ENCODE results near the gene COG5.
"Not testable (repeated sequence)": the region's sequence is repeated elsewhere in the genome, so short reads cannot be mapped to it uniquely, and the experiment has no call there.

COG5 gene

GRCh38 chr7:107277331-107277730 is 286.4 kb downstream of the COG5 start:
- DNase-seq (ENCODE audit: low read depth in 1 of 2, low spot score in 1 of 2), result no peak

- no peak for DNase-seq (ENCODE audit: low read depth in 1 of 2, low spot score in 1 of 2)
These were observed 287.4 kb downstream of the COG5 start for GRCh38 chr7:107276220-107276827.

- DNase-seq (ENCODE audit: low read depth in 1 of 2, low spot score in 1 of 2), result no peak
These were observed 289.2 kb downstream of the COG5 start for GRCh38 chr7:107274506-107274905.

- DNase-seq (ENCODE audit: low read depth in 1 of 2, low spot score in 1 of 2), result no peak
These were observed 293.9 kb downstream of the COG5 start for GRCh38 chr7:107269790-107270189.

- no peak for DNase-seq (ENCODE audit: low read depth in 1 of 2, low spot score in 1 of 2)
These were observed 295.1 kb downstream of the COG5 start for GRCh38 chr7:107268594-107268993.

GRCh38 chr7:107267138-107267537 is 296.6 kb downstream of the COG5 start:
- DNase-seq (ENCODE audit: low read depth in 1 of 2, low spot score in 1 of 2), result no peak

- no peak for DNase-seq (ENCODE audit: low read depth in 1 of 2, low spot score in 1 of 2)
These were observed 299.0 kb downstream of the COG5 start for GRCh38 chr7:107264723-107265122.

- DNase-seq (ENCODE audit: low read depth in 1 of 2, low spot score in 1 of 2), result no peak
These were observed 300.9 kb downstream of the COG5 start for GRCh38 chr7:107262857-107263256.

- no peak for DNase-seq (ENCODE audit: low read depth in 1 of 2, low spot score in 1 of 2)
These were observed 305.0 kb downstream of the COG5 start for GRCh38 chr7:107258737-107259136.

- no peak for DNase-seq (ENCODE audit: low read depth in 1 of 2, low spot score in 1 of 2)
These were observed 308.1 kb downstream of the COG5 start for GRCh38 chr7:107255602-107256001.

GRCh38 chr7:107254398-107254985 is 309.2 kb downstream of the COG5 start:
- no peak for DNase-seq (ENCODE audit: low read depth in 1 of 2, low spot score in 1 of 2)

GRCh38 chr7:107253599-107253998 is 310.1 kb downstream of the COG5 start:
- no peak for DNase-seq (ENCODE audit: low read depth in 1 of 2, low spot score in 1 of 2)

GRCh38 chr7:107251963-107252362 is 311.8 kb downstream of the COG5 start:
- DNase-seq (ENCODE audit: low read depth in 1 of 2, low spot score in 1 of 2), result no peak

- no peak for DNase-seq (ENCODE audit: low read depth in 1 of 2, low spot score in 1 of 2)
These were observed 315.0 kb downstream of the COG5 start for GRCh38 chr7:107248551-107249316.

- DNase-seq (ENCODE audit: low read depth in 1 of 2, low spot score in 1 of 2), result not testable (repeated sequence)
These were observed 316.9 kb downstream of the COG5 start for GRCh38 chr7:107246836-107247235.

- DNase-seq (ENCODE audit: low read depth in 1 of 2, low spot score in 1 of 2), result no peak
These were observed 319.1 kb downstream of the COG5 start for GRCh38 chr7:107244613-107245012.

- no peak for DNase-seq (ENCODE audit: low read depth in 1 of 2, low spot score in 1 of 2)
These were observed 321.5 kb downstream of the COG5 start for GRCh38 chr7:107242267-107242666.

- no peak for DNase-seq (ENCODE audit: low read depth in 1 of 2, low spot score in 1 of 2)
These were observed 326.3 kb downstream of the COG5 start for GRCh38 chr7:107237451-107237850.

GRCh38 chr7:107236862-107237261 is 326.9 kb downstream of the COG5 start:
- no peak for DNase-seq (ENCODE audit: low read depth in 1 of 2, low spot score in 1 of 2)

GRCh38 chr7:107234436-107234835 is 329.3 kb downstream of the COG5 start:
- no peak for DNase-seq (ENCODE audit: low read depth in 1 of 2, low spot score in 1 of 2)

- no peak for DNase-seq (ENCODE audit: low read depth in 1 of 2, low spot score in 1 of 2)
These were observed 329.7 kb downstream of the COG5 start for GRCh38 chr7:107233981-107234380.

GRCh38 chr7:107233174-107233573 is 330.5 kb downstream of the COG5 start:
- DNase-seq (ENCODE audit: low read depth in 1 of 2, low spot score in 1 of 2), result no peak

All from stimulated activated CD4-positive, alpha-beta T cell treated with anti-CD3 and anti-CD28 coated beads, Interleukin-15, amount 100 ng/mL, for 1 hour (primary cell).